Common myeloid progenitor, CD34-positive (primary cell): Measurements from ENCODE around the gene PIAS1.

Experiments
- CTCF ChIA-PET: fragments of 350-600 bp; sonication (Branson Sonifier 250); formaldehyde crosslinking; loops from one replicate; lab custom pipeline; 2021; ENCODE audit warnings: antibody characterized with exemption; lab: Charles Lee
- POLR2A ChIA-PET: fragments of 350-600 bp; sonication (Branson Sonifier 250); formaldehyde crosslinking; loops from one replicate; lab custom pipeline; 2021; ENCODE audit warnings: antibody characterized with exemption; lab: Charles Lee
- DNase-seq, 3 donors: peaks; one replicate each; pipeline versions ENCODE4 v3.0.0 to v3.0.0-alpha.2; 2013
- H3K27ac ChIP-seq, 2 experiments: 1 replicate in 1 of 2; 2 replicates in 1 of 2; pipeline ENCODE4 v1.7.0; 2013; ENCODE audit warnings: inconsistent platforms in 2 of 2, low read length in 2 of 2, mild to moderate bottlenecking in 2 of 2, low read depth in 1 of 2, moderate library complexity in 1 of 2; ENCODE audit not compliant: severe bottlenecking in 2 of 2, insufficient read depth in 1 of 2, poor library complexity in 1 of 2
- H3K27me3 ChIP-seq, 5 experiments: replicated peaks in 2 of 5; 1 replicate in 3 of 5; 2 replicates in 2 of 5; pipeline versions ENCODE4 v1.6.1 to v1.7.0; 2013; ENCODE audit warnings: low read length in 4 of 5, mild to moderate bottlenecking in 2 of 5, moderate library complexity in 2 of 5, inconsistent platforms in 1 of 5; ENCODE audit not compliant: insufficient read depth in 5 of 5, control insufficient read depth in 4 of 5
- H3K36me3 ChIP-seq, 4 experiments: 1 replicate in 2 of 4; 2 replicates in 2 of 4; pipeline versions ENCODE4 v1.6.1 to v1.7.0; 2013; ENCODE audit warnings: low read length in 3 of 4, control low read depth in 1 of 4, mild to moderate bottlenecking in 1 of 4; ENCODE audit not compliant: control insufficient read depth in 4 of 4, insufficient read depth in 4 of 4
- H3K4me1 ChIP-seq, 4 experiments: 1 replicate in 3 of 4; 2 replicates in 1 of 4; pipeline versions ENCODE4 v1.6.1 to v1.7.1; 2013; ENCODE audit warnings: low read length in 3 of 4, mild to moderate bottlenecking in 3 of 4, control low read depth in 1 of 4, inconsistent platforms in 1 of 4, moderate library complexity in 1 of 4; ENCODE audit not compliant: control insufficient read depth in 4 of 4, insufficient read depth in 4 of 4; ENCODE audit errors: control extremely low read depth in 1 of 4
- H3K4me3 ChIP-seq, 7 experiments: 1 replicate in 4 of 7; 2 replicates in 3 of 7; pipeline versions ENCODE4 v1.5.1 to v1.7.0; 2013; ENCODE audit warnings: mild to moderate bottlenecking in 7 of 7, low read length in 6 of 7, moderate library complexity in 6 of 7, inconsistent platforms in 2 of 7, low read depth in 2 of 7, control low read depth in 1 of 7; ENCODE audit not compliant: insufficient read depth in 4 of 7, control insufficient read depth in 1 of 7; ENCODE audit errors: extremely low read depth in 1 of 7
- H3K9me3 ChIP-seq, 5 experiments: 1 replicate in 4 of 5; 2 replicates in 1 of 5; pipeline versions ENCODE4 v1.6.1 to v1.7.1; 2013; ENCODE audit warnings: low read length in 4 of 5, mild to moderate bottlenecking in 2 of 5, inconsistent platforms in 1 of 5, low read depth in 1 of 5, moderate library complexity in 1 of 5; ENCODE audit not compliant: control insufficient read depth in 4 of 5, insufficient read depth in 2 of 5; ENCODE audit errors: control extremely low read depth in 1 of 5
- whole genome bisulfite sequencing: methylation state at CpG from one replicate; pipeline ENCODE4 v1.1.5; 2013; ENCODE audit not compliant: insufficient coverage; 5-methylcytosine and 5-hydroxymethylcytosine counted together

PIAS1 gene

GRCh38 chr15:68173119-68173518, 119.0 kb downstream of the PIAS1 start:
- Histone ChIP-seq H3K36me3 (peaks cover 7 to 54% (median 14%) of the 10 kb centered on the region in 4 experiments), H3K27ac (no peak overlapping the region), H3K4me3 (no peak overlapping the region), H3K27me3 (no peaks in the 10 kb centered on the region), H3K4me1 (peaks cover 0 to 3% (median 1%) of the 10 kb centered on the region in 4 experiments), H3K9me3 (no peaks in the 10 kb centered on the region)
- ChIA-PET CTCF (interaction anchor here (1.8 kb wide), 1 partner anchor 18 kb away, joined by 7 read pairs; no protein-coding TSS in a partner anchor), POLR2A (interaction anchor here (0.6 kb wide), 1 partner anchor 16 kb away, joined by 4 read pairs; no protein-coding TSS in a partner anchor)
- no peak for DNase-seq
- WGBS: 100% methylated on average over 1 of the region's 4 CpGs

DNA sequence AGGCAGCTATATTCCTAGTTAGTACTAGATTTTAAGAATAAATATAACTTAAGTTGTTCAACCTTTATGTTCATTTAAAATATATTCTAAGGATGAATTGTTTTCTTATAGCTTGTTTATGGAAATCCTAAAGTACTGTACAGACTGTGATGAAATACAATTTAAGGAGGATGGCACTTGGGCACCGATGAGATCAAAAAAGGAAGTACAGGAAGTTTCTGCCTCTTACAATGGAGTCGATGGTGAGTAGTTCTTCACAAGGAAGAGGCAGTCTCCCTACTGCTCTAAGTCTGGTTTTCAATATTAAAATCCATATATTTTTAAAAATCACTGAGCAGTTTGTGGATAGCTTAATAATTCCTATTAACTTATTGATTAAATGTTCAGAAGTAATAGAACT, 121.4 kb downstream of the PIAS1 start:
- Histone ChIP-seq H3K4me3 (no peak overlapping the region), H3K4me1 (peaks cover 0 to 3% (median 1%) of the 10 kb centered on the region in 4 experiments), H3K27me3 (no peaks in the 10 kb centered on the region), H3K9me3 (no peaks in the 10 kb centered on the region), H3K27ac (no peak overlapping the region), H3K36me3 (peaks cover 2 to 43% (median 18%) of the 10 kb centered on the region in 4 experiments)
- no CpG with 5 or more reads among the region's 2 CpGs for WGBS
- CTCF ChIA-PET: interaction anchor here (1.2 to 2.7 kb wide), 4 partner anchors 13 to 22 kb away, joined by 3 to 8 read pairs (median 4); no protein-coding TSS in a partner anchor
- DNase-seq: peak; percentile 14 to 52 (median 36)
- POLR2A ChIA-PET: interaction anchor here (0.5 kb wide), 1 partner anchor 162 kb away, joined by 3 read pairs; no protein-coding TSS in a partner anchor

- Histone ChIP-seq H3K4me1 (peaks cover 0 to 3% (median 1%) of the 10 kb centered on the region in 4 experiments), H3K36me3 (peaks cover 0 to 53% (median 26%) of the 10 kb centered on the region in 4 experiments), H3K27me3 (no peaks in the 10 kb centered on the region), H3K27ac (no peak overlapping the region), H3K9me3 (no peaks in the 10 kb centered on the region), H3K4me3 (no peak overlapping the region)
- ChIA-PET POLR2A (interaction anchor here (0.7 kb wide), 1 partner anchor 196 kb away, joined by 3 read pairs; no protein-coding TSS in a partner anchor), CTCF (interaction anchor here (1.4 to 2.7 kb wide), 2 partner anchors 18 to 23 kb away, joined by 3 to 8 read pairs; no protein-coding TSS in a partner anchor)
- WGBS: 100% methylated on average over 3 of the region's 3 CpGs
- DNase-seq: no peak
Observed at GRCh38 chr15:68176601-68177000, 122.5 kb downstream of the PIAS1 start.

DNA sequence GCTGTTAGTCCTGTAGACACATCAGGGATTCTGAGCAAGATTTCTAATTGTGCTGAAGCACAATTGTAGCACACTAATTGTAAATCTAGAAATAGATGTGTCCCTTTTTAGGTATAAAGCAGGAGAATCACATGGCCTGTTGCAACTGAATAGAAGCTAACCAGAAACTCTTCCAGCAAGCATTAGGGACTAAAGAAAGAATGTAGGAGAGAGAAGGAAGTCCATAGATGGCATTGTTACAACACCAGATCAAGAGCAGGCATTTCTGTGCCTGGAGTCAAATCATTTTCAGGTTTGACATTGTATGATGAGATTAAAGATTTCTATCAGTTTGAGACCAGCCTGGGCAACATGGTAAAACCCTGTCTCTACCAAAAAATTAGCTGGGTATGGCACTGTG, 123.6 kb downstream of the PIAS1 start:
- no peaks in the 10 kb centered on the region for H3K9me3 ChIP-seq
- no peak overlapping the region for H3K4me3 ChIP-seq
- no peak for DNase-seq
- CTCF ChIA-PET: interaction anchor here (1.1 kb wide), 1 partner anchor 14 kb away, joined by 3 read pairs; no protein-coding TSS in a partner anchor
- H3K27me3 ChIP-seq: no peaks in the 10 kb centered on the region
- peaks cover 0 to 3% (median 1%) of the 10 kb centered on the region in 4 experiments for H3K4me1 ChIP-seq
- peaks cover 0 to 53% (median 30%) of the 10 kb centered on the region in 4 experiments for H3K36me3 ChIP-seq
- no peak overlapping the region for H3K27ac ChIP-seq
- POLR2A ChIA-PET: no interaction called here

DNA sequence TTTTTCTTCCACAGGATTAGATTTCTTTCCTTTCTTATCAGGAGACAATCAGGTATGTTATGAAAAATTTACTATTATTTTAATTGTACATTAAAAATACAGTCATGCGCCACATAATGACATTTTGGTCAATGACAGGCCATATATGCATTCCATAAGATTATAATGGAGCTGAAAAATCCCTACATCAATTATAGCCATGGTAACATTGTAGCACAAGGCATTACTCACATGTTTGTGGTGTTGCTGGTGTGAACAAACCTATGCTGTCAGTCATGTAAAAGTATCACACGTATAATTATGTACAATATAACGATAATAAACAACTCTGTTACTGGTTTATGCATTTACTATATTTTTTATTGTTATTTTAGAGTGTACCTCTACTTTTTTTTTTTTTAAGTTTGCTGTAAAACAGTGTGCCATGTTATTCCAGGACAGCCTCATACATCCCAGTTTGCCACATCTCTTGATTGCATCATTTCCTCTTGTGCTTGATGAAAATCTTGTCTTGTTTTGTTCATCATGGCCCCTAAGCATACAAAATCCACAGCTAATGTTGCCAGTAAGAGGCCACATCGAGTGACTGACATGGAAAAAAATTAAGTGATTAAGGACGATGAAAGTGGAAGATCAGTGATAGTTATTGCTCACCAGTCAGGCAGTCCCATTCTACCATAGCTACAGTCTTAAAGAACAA, 129.7 kb downstream of the PIAS1 start:
- no CpG with 5 or more reads among the region's 5 CpGs for WGBS
- no peak for DNase-seq
- ChIA-PET POLR2A (no interaction called here), CTCF (interaction anchor here (1.1 to 3.7 kb wide), 4 partner anchors 10 to 320 kb away, joined by 3 to 16 read pairs (median 4); no protein-coding TSS in a partner anchor)
- Histone ChIP-seq H3K9me3 (no peaks in the 10 kb centered on the region), H3K36me3 (peaks cover 18 to 80% (median 47%) of the 10 kb centered on the region in 4 experiments), H3K27me3 (no peaks in the 10 kb centered on the region), H3K4me3 (no peak overlapping the region), H3K27ac (no peak overlapping the region), H3K4me1 (no peaks in the 10 kb centered on the region)

GRCh38 chr15:68184616-68185480, 130.7 kb downstream of the PIAS1 start:
- CTCF ChIA-PET: interaction anchor here (1.1 to 3.7 kb wide), 5 partner anchors 9 to 321 kb away, joined by 3 to 16 read pairs (median 3); no protein-coding TSS in a partner anchor
- Histone ChIP-seq H3K9me3 (no peaks in the 10 kb centered on the region), H3K4me3 (no peak overlapping the region), H3K27me3 (no peaks in the 10 kb centered on the region), H3K36me3 (peaks cover 18 to 85% (median 52%) of the 10 kb centered on the region in 4 experiments), H3K4me1 (no peaks in the 10 kb centered on the region), H3K27ac (no peak overlapping the region)
- no peak for DNase-seq
- WGBS: 93% methylated on average over 2 of the region's 5 CpGs
- POLR2A ChIA-PET: no interaction called here
